GM12878 (cell line): ENCODE data around the gene HOXC9. TPM values are rescaled to one million over a fixed set of nuclear protein-coding genes. Genes with fewer than 3 reads are reported as not detected.

ENCODE experiments used
- ATAC-seq: fragments of 200-7000 bp; cut with Tn5 transposase; 3 replicates; pipeline ENCODE4 v1.9.1; 2020; ENCODE audit warnings: mild to moderate bottlenecking, moderate library complexity
- BruUV-seq: library from RNA; stranded (reverse); fragments of 400-500 nt; replicated peaks from 2 replicates; lab custom pipeline; 2021; lab: Mats Ljungman, UMichigan
- CTCF ChIA-PET: fragments of 300-600 bp; sonication (Branson Sonifier 250); formaldehyde crosslinking; extraction: SDS; loops from one replicate; lab custom pipeline; 2021; ENCODE audit warnings: inconsistent platforms; lab: Yijun Ruan, JAX
- POLR2A ChIA-PET: fragments of 350-600 bp; formaldehyde crosslinking; extraction: SDS; loops from one replicate; lab custom pipeline; 2021; ENCODE audit warnings: inconsistent platforms; lab: Charles Lee
- RAD21 ChIA-PET: fragments of 300-600 bp; sonication (Branson Sonifier 250); formaldehyde crosslinking; loops from one replicate; lab custom pipeline; 2023; ENCODE audit warnings: antibody characterized with exemption; ENCODE audit not compliant: unreplicated experiment; lab: Charles Lee
- SMC1A ChIA-PET: fragments of 300-600 bp; sonication (Branson Sonifier 250); formaldehyde crosslinking; loops from one replicate; lab custom pipeline; 2023; ENCODE audit not compliant: unreplicated experiment, uncharacterized antibody; lab: Charles Lee
- DNase-seq: peaks from one replicate; pipeline ENCODE4 v3.0.0-alpha.2; 2011; ENCODE audit warnings: low read depth, low spot score
- FAIRE-seq: peaks from 3 replicates; lab custom pipeline; 2011; peaks lifted over from hg19 to GRCh38; lab: Jason Lieb, UNC
- H2AFZ ChIP-seq: 2 replicates; pipeline ENCODE4 v1.6.0; 2011; ENCODE audit warnings: low read depth, low read length, control low read depth; ENCODE audit not compliant: control insufficient read depth
- H3K27ac ChIP-seq: 2 replicates; pipeline ENCODE4 v1.5.1; 2011; ENCODE audit warnings: control low read depth; ENCODE audit not compliant: control insufficient read depth, insufficient read depth
- H3K27me3 ChIP-seq, 2 experiments: replicated peaks in 1 of 2; 2 replicates each; pipeline versions ENCODE4 v1.6.0 to v1.6.1; 2011; ENCODE audit warnings: low read length in 1 of 2; ENCODE audit not compliant: control insufficient read depth in 2 of 2, insufficient read depth in 2 of 2
- H3K36me3 ChIP-seq, 2 experiments: 2 replicates each; pipeline ENCODE4 v1.5.1; 2011; ENCODE audit warnings: low read length in 1 of 2; ENCODE audit not compliant: control insufficient read depth in 2 of 2, insufficient read depth in 2 of 2
- H3K4me1 ChIP-seq: 2 replicates; pipeline ENCODE4 v1.6.1; 2011; ENCODE audit warnings: mild to moderate bottlenecking, low read length, moderate library complexity, mixed read lengths; ENCODE audit not compliant: control insufficient read depth, insufficient read depth
- H3K4me2 ChIP-seq: 2 replicates; pipeline ENCODE4 v1.6.0; 2011; ENCODE audit warnings: control low read depth; ENCODE audit not compliant: control insufficient read depth, insufficient read depth
- H3K4me3 ChIP-seq: fragments of 200-600 bp; sonication (generic); 2 replicates; pipeline ENCODE4 v1.5.1; 2016
- H3K79me2 ChIP-seq: 2 replicates; pipeline ENCODE4 v1.6.0; 2011; ENCODE audit warnings: low read length; ENCODE audit not compliant: control insufficient read depth, insufficient read depth
- H3K9ac ChIP-seq: 2 replicates; pipeline ENCODE4 v1.8.0; 2011; ENCODE audit warnings: low read length, control low read depth, mixed read lengths; ENCODE audit not compliant: control insufficient read depth, insufficient read depth
- H3K9me3 ChIP-seq: replicated peaks from 3 replicates; pipeline ENCODE4 v1.5.1; 2011; ENCODE audit warnings: mild to moderate bottlenecking, low read length; ENCODE audit not compliant: control insufficient read depth, insufficient read depth
- H4K20me1 ChIP-seq: 2 replicates; pipeline ENCODE4 v1.6.0; 2011; ENCODE audit not compliant: control insufficient read depth, insufficient read depth
- ASH2L ChIP-seq: fragments of 300-600, 200-600 bp; sonication (generic); IDR thresholded peaks from 2 replicates; pipeline ENCODE4 v1.6.1; 2017; ENCODE audit warnings: low read depth, mild to moderate bottlenecking, borderline replicate concordance
- ATF2 ChIP-seq: IDR thresholded peaks from 2 replicates; pipeline ENCODE4 v1.6.1; 2012; ENCODE audit warnings: low read length, inconsistent platforms
- CTCF ChIP-seq, 3 experiments: IDR thresholded peaks in 2 of 3; conservative IDR thresholded peaks in 1 of 3; 2 replicates each; pipeline ENCODE4 v1.5.1; 2011; ENCODE audit warnings: low read depth in 3 of 3, low read length in 3 of 3, mild to moderate bottlenecking in 3 of 3, control low read depth in 2 of 3, moderate library complexity in 2 of 3, inconsistent platforms in 1 of 3, mixed read lengths in 1 of 3; ENCODE audit not compliant: control insufficient read depth in 2 of 3, insufficient read depth in 1 of 3; ENCODE audit errors: extremely low read depth in 1 of 3
- GATAD2B ChIP-seq: fragments of 450-650 bp; conservative IDR thresholded peaks from 2 replicates; pipeline ENCODE4 v1.6.1; 2017; ENCODE audit warnings: low read depth, mild to moderate bottlenecking, moderate library complexity
- HDAC6 ChIP-seq: fragments of 200-600 bp; sonication (generic); IDR thresholded peaks from one replicate; pipeline ENCODE4 v1.8.0; 2017; ENCODE audit warnings: antibody characterized with exemption; ENCODE audit not compliant: unreplicated experiment
- IRF5 ChIP-seq: fragments of 450-650 bp; IDR thresholded peaks from 2 replicates; pipeline ENCODE4 v1.6.1; 2017; ENCODE audit warnings: borderline replicate concordance
- MTA2 ChIP-seq: fragments of 450-650 bp; IDR thresholded peaks from 2 replicates; pipeline ENCODE4 v1.6.1; 2016; ENCODE audit warnings: low read depth, mild to moderate bottlenecking, moderate library complexity
- WGBS: methylation state at CpG from one replicate; pipeline ENCODE4 v1.1.6; 2016; ENCODE audit warnings: low lambda C conversion rate; ENCODE audit not compliant: insufficient replicate concordance, insufficient coverage; ENCODE audit errors: missing lambda C conversion rate; 5-methylcytosine and 5-hydroxymethylcytosine counted together
- in situ Hi-C: fragments of 300-500 bp; cut with MboI; formaldehyde crosslinking; loops from 9 replicates; pipeline ENCODE4 v1.14.3; 2018; ENCODE audit warnings: mixed read lengths
- intact Hi-C: fragments of 100-400 bp; cut with micrococcal nuclease; formaldehyde crosslinking; loops from one replicate; pipeline ENCODE4 v1.14.2; 2022; ENCODE audit not compliant: unreplicated experiment
- polyA plus RNA-seq, 11 experiments: library from polyadenylated mRNA; depleted of rRNA in 4 of 11; unstranded in 6 of 11; stranded (reverse) in 5 of 11; fragments of >200 nt; fragmentation: Nextera tagmentation in 4 of 11; fragmentation: Illumina TruSeq in 1 of 11; extraction: Ambion mirVana in 4 of 11; extraction: Trizol in 1 of 11; gene quantifications; 1 replicate in 1 of 11; 2 replicates in 10 of 11; pipeline versions ENCODE4 v1.2.1 to v1.2.3, GENCODE V29; 2011 to 2016; ENCODE audit warnings: inconsistent platforms in 2 of 11, missing spikeins in 2 of 11, low read depth in 1 of 11
- total RNA-seq, 4 experiments: library from RNA; depleted of rRNA in 3 of 4; stranded (reverse); fragments of >200 nt in 3 of 4; fragmentation: Illumina TruSeq in 1 of 4; extraction: Trizol in 1 of 4; gene quantifications; 2 replicates each; pipeline versions ENCODE4 v1.2.1 to v1.2.3, GENCODE V29; 2013 to 2021

Gene HOXC9
- total and polyA plus RNA-seq, 10 of the 15 experiments (the other 5 are each of a cell fraction or from before 2014, with no cell fraction given), result not detected

- Histone ChIP-seq H2AFZ (no peak overlapping the region), H3K27ac (no peak overlapping the region), H3K36me3 (no peaks in the 10 kb centered on the region), H3K79me2 (no peaks in the 10 kb centered on the region), H3K4me3 (no peak overlapping the region), H3K4me2 (no peak overlapping the region), H4K20me1 (no peaks in the 10 kb centered on the region), H3K9ac (no peak overlapping the region), H3K9me3 (no peaks in the 10 kb centered on the region; the same call in 2 of the 3 replicates), H3K27me3 (peaks cover 1 to 14% of the 10 kb centered on the region in 2 experiments), H3K4me1 (no peaks in the 10 kb centered on the region)
- in situ Hi-C loops (no loop called here), intact Hi-C loops (no loop called here)
- POLR2A ChIA-PET, result interaction anchor here (0.5 to 1.2 kb wide), 2 partner anchors 14 to 32 kb away, joined by 5 to 8 read pairs; partner anchors contain the start of gene HOXC4
- TF ChIP-seq HDAC6 (no peak), GATAD2B (no peak), ATF2 (no peak), MTA2 (no peak), CTCF (IDR thresholded peaks at IDR 0.05 in 2 of 3, conservative IDR thresholded peaks at IDR 0.05 in 1 of 3; ENCODE audit: control insufficient read depth in 2 of 3, extremely low read depth in 1 of 3, insufficient read depth in 1 of 3, low read depth in 3 of 3, low read length in 3 of 3) (no peak), ASH2L (no peak), IRF5 (no peak)
- no peak for DNase-seq
- WGBS, result 44% methylated on average over 9 of the region's 9 CpGs
- no TSS peak for BruUV-seq
- RAD21 ChIA-PET, result interaction anchor here (1.2 to 4.2 kb wide), 3 partner anchors 14 to 99 kb away, joined by 3 to 18 read pairs (median 7); partner anchors contain the start of gene HOXC4
- FAIRE-seq, result no peak
- CTCF ChIA-PET, result interaction anchor here (1.3 to 1.8 kb wide), 3 partner anchors 153 to 176 kb away, joined by 4 to 5 read pairs (median 5); no protein-coding TSS in a partner anchor
- SMC1A ChIA-PET, result interaction anchor here (1.2 to 1.6 kb wide), 2 partner anchors 14 to 113 kb away, joined by 3 read pairs; partner anchors contain the start of gene HOXC4
- no peak for ATAC-seq
Observed at GRCh38 chr12:54038871-54039414, 39.0 kb downstream of the HOXC9 start.
